ENCODE results near the gene TTLL5. TPM values are rescaled to one million over a fixed set of nuclear protein-coding genes. Genes with fewer than 3 reads are reported as not detected.

Gene TTLL5
- total and polyA plus RNA-seq, 8 donors: 10.1 to 48.4 (median 17.3) TPM

DNA sequence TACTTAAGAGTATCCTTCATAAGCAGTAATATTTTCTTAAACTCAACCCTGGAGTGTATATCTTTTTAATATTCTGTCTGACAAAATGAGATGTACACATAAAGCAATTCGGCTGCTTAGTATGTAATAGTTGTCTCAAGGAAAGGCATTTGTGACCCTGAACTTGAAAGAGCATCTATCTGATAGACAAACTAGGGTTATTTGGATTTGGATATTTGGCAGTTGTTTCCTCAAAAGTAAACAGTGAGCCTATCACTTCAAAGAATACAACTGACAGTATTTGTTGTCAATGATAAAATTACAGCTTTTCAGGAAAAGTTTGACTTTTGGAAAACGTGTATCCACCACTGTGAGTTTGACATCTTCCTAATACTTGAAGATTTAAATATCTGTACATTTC is 197.3 kb downstream of the TTLL5 start:
- intact Hi-C loops (cut with DNase I; ENCODE audit: low total_unique reads): no loop called here
- H3K36me3 ChIP-seq: no peaks in the 10 kb centered on the region
- peaks cover 8 to 34% (median 18%) of the 10 kb centered on the region in 4 donors for H3K4me1 ChIP-seq
- no peaks in the 10 kb centered on the region for H3K9me3 ChIP-seq
- no peak for DNase-seq
- H3K27ac ChIP-seq: no peak overlapping the region
- no peaks in the 10 kb centered on the region for H3K27me3 ChIP-seq
- 65 to 73% (median 66%) methylated on average over 2 of the region's 2 CpGs for WGBS, 5 donors
- H3K4me3 ChIP-seq: no peak overlapping the region
- no peak for TF ChIP-seq POLR2A (IDR thresholded peaks at IDR 0.05)

DNA sequence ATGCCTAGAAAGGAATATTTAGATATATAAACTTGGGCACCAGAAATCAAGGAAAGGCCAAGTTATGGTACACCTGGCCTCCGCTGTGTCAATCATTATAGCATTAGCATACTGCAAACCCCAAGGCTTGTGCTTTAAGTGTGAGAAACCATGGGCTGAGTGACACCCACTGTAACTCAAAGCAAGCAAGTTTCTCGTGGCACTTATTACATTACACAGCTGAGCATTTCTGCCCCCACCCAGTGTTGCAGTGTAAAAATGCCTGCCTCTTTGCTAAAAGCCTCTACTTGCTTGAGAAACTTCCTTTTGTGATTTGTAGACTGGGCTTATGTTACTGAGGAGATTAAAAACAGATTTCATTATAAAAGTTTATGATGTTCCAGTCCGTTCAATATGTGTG is 198.7 kb downstream of the TTLL5 start:
- intact Hi-C loops (cut with DNase I; ENCODE audit: low total_unique reads): no loop called here
- no peak for TF ChIP-seq EP300 (IDR thresholded peaks at IDR 0.05)
- TF ChIP-seq CTCF (IDR thresholded peaks at IDR 0.05): no peak
- no peak for TF ChIP-seq POLR2A (IDR thresholded peaks at IDR 0.05)
- no peak for TF ChIP-seq POLR2AphosphoS5 (IDR thresholded peaks at IDR 0.05)
- H3K4me1 ChIP-seq: peaks cover 8 to 33% (median 19%) of the 10 kb centered on the region in 4 donors
- H3K4me3 ChIP-seq: no peak overlapping the region
- no peak overlapping the region for H3K27ac ChIP-seq
- no peaks in the 10 kb centered on the region for H3K9me3 ChIP-seq
- no peaks in the 10 kb centered on the region for H3K36me3 ChIP-seq
- 68 to 80% (median 76%) methylated on average over 3 of the region's 3 CpGs for WGBS, 5 donors
- H3K27me3 ChIP-seq: no peaks in the 10 kb centered on the region
- DNase-seq: no peak

GRCh38 chr14:75860561-75861160 is 199.6 kb downstream of the TTLL5 start:
- no peaks in the 10 kb centered on the region for H3K36me3 ChIP-seq

GRCh38 chr14:75861161-75861621 is 200.1 kb downstream of the TTLL5 start:
- WGBS, 5 donors: 65 to 75% (median 68%) methylated on average over 4 of the region's 4 CpGs
- DNase-seq: no peak
- TF ChIP-seq EP300 (IDR thresholded peaks at IDR 0.05): no peak
- no peak for TF ChIP-seq CTCF (IDR thresholded peaks at IDR 0.05)
- TF ChIP-seq POLR2A (IDR thresholded peaks at IDR 0.05): no peak
- peak in 1 of 3 donors; percentile 41 for TF ChIP-seq POLR2AphosphoS5 (IDR thresholded peaks at IDR 0.05)
- Histone ChIP-seq H3K27ac (peak overlapping the region in 3 of 5 donors; percentile 39 to 53 (median 48)), H3K4me3 (no peak overlapping the region), H3K4me1 (peaks cover 9 to 41% (median 24%) of the 10 kb centered on the region in 4 donors), H3K27me3 (no peaks in the 10 kb centered on the region), H3K9me3 (no peaks in the 10 kb centered on the region), H3K36me3 (no peaks in the 10 kb centered on the region)
- intact Hi-C loops (cut with DNase I; ENCODE audit: low total_unique reads): no loop called here

More at GRCh38 chr14:75860561-75861160, 199.6 kb downstream of the TTLL5 start:
- intact Hi-C loops (cut with DNase I; ENCODE audit: low total_unique reads): no loop called here
- DNase-seq: no peak
- no peak for TF ChIP-seq POLR2A (IDR thresholded peaks at IDR 0.05)
- H3K4me3 ChIP-seq: no peak overlapping the region
- no peaks in the 10 kb centered on the region for H3K27me3 ChIP-seq
- no peaks in the 10 kb centered on the region for H3K9me3 ChIP-seq
- WGBS, 5 donors: 56 to 67% (median 61%) methylated on average over 5 of the region's 5 CpGs
- H3K27ac ChIP-seq: peak overlapping the region in 3 of 5 donors; percentile 39 to 53 (median 48)
- peaks cover 8 to 36% (median 21%) of the 10 kb centered on the region in 4 donors for H3K4me1 ChIP-seq

- intact Hi-C loops (cut with DNase I; ENCODE audit: low total_unique reads): no loop called here
- Histone ChIP-seq H3K27ac (no peak overlapping the region), H3K4me3 (no peak overlapping the region), H3K4me1 (peaks cover 12 to 61% (median 38%) of the 10 kb centered on the region in 4 donors), H3K27me3 (no peaks in the 10 kb centered on the region), H3K9me3 (no peaks in the 10 kb centered on the region), H3K36me3 (no peaks in the 10 kb centered on the region)
- 51 to 77% (median 59%) methylated on average over 2 of the region's 2 CpGs for WGBS, 5 donors
- TF ChIP-seq CTCF (IDR thresholded peaks at IDR 0.05) (no peak), POLR2A (IDR thresholded peaks at IDR 0.05) (no peak), POLR2AphosphoS5 (IDR thresholded peaks at IDR 0.05) (no peak), EP300 (IDR thresholded peaks at IDR 0.05) (no peak)
- DNase-seq: no peak
Measured at GRCh38 chr14:75863221-75863620, 202.2 kb downstream of the TTLL5 start.
